K562 (cell line): ENCODE results near the gene TBC1D5. TPM values are rescaled to one million over a fixed set of nuclear protein-coding genes. Genes with fewer than 3 reads are reported as not detected.

Source experiments
- ATAC-seq: fragments of 200-7000 bp; cut with Tn5 transposase; 3 replicates; pipeline ENCODE4 v1.9.1; 2020; ENCODE audit warnings: moderate library complexity
- BruUV-seq: library from RNA; stranded (reverse); fragments of 400-500 nt; replicated peaks from 2 replicates; lab custom pipeline; 2021; lab: Mats Ljungman, UMichigan
- CTCF ChIA-PET: fragments of 300-600 bp; formaldehyde crosslinking; extraction: SDS; loops from one replicate; lab custom pipeline; 2021; ENCODE audit warnings: low intra/inter-chr PET ratio; lab: Yijun Ruan, JAX
- POLR2A ChIA-PET: fragments of 300-600, 350-650 bp; sonication (Branson Sonifier 250); formaldehyde crosslinking; extraction: SDS; loops from one replicate; lab custom pipeline; 2021; ENCODE audit warnings: antibody characterized with exemption, inconsistent platforms; lab: Yijun Ruan, JAX
- DNase-seq, 4 experiments: peaks; one replicate each; pipeline versions ENCODE4 v3.0.0 to v3.0.0-alpha.2; 2011 to 2018; ENCODE audit warnings: low spot score in 3 of 4, mixed read lengths in 3 of 4; ENCODE audit errors: extremely low read depth in 1 of 4
- FAIRE-seq: peaks from 2 replicates; lab custom pipeline; 2011; peaks lifted over from hg19 to GRCh38; lab: Jason Lieb, UNC
- H2AFZ ChIP-seq: 2 replicates; pipeline ENCODE4 v1.6.0; 2011; ENCODE audit warnings: low read depth, low read length, control low read depth, inconsistent platforms
- H3K27ac ChIP-seq: fragments of 200-600 bp; 3 replicates; pipeline ENCODE4 v1.8.0; 2011; ENCODE audit warnings: low read depth, mild to moderate bottlenecking, control low read depth, inconsistent platforms, low read length, moderate library complexity, mixed read lengths; ENCODE audit errors: extremely low read depth
- H3K27me3 ChIP-seq, 2 experiments: fragments of 300-600 bp in 1 of 2; 2 replicates in 1 of 2; 3 replicates in 1 of 2; pipeline versions ENCODE4 v1.6.0 to v1.8.0; 2011; ENCODE audit warnings: inconsistent platforms in 2 of 2, low read length in 2 of 2, mild to moderate bottlenecking in 1 of 2, mixed read lengths in 1 of 2, moderate library complexity in 1 of 2; ENCODE audit not compliant: control insufficient read depth in 2 of 2, insufficient read depth in 2 of 2
- H3K36me3 ChIP-seq: fragments of 300-600 bp; 3 replicates; pipeline ENCODE4 v1.8.0; 2011; ENCODE audit warnings: mild to moderate bottlenecking, low read length, inconsistent platforms; ENCODE audit not compliant: control insufficient read depth, insufficient read depth
- H3K4me1 ChIP-seq, 2 experiments: fragments of 200-600 bp in 1 of 2; replicated peaks in 1 of 2; 2 replicates in 1 of 2; 3 replicates in 1 of 2; pipeline versions ENCODE4 v1.5.1 to v1.8.0; 2011; ENCODE audit warnings: inconsistent platforms in 2 of 2, low read length in 2 of 2, mild to moderate bottlenecking in 1 of 2, mixed read lengths in 1 of 2, moderate library complexity in 1 of 2; ENCODE audit not compliant: control insufficient read depth in 2 of 2, insufficient read depth in 2 of 2
- H3K4me2 ChIP-seq: 2 replicates; pipeline ENCODE4 v1.6.1; 2011; ENCODE audit warnings: low read length, control low read depth, inconsistent platforms, mixed read lengths; ENCODE audit not compliant: insufficient read depth
- H3K4me3 ChIP-seq: fragments of 200-600 bp; sonication (generic), shearing (Covaris generic); 2 replicates; pipeline ENCODE4 v1.5.1; 2016; ENCODE audit warnings: control low read depth, inconsistent platforms
- H3K79me2 ChIP-seq: fragments of 200-600 bp; 3 replicates; pipeline ENCODE4 v1.8.0; 2011; ENCODE audit warnings: low read length, inconsistent platforms; ENCODE audit not compliant: control insufficient read depth, insufficient read depth
- H3K9ac ChIP-seq, 2 experiments: 2 replicates each; pipeline versions ENCODE4 v1.6.0 to v1.6.1; 2011; ENCODE audit warnings: low read depth in 2 of 2, low read length in 2 of 2, control low read depth in 1 of 2, inconsistent platforms in 1 of 2, mild to moderate bottlenecking in 1 of 2, mixed read lengths in 1 of 2; ENCODE audit not compliant: insufficient read depth in 1 of 2
- H3K9me1 ChIP-seq: one replicate; pipeline ENCODE4 v1.6.0; 2011; ENCODE audit warnings: inconsistent platforms, mild to moderate bottlenecking, low read length, moderate library complexity; ENCODE audit not compliant: control insufficient read depth, insufficient read depth
- H3K9me3 ChIP-seq: replicated peaks from 2 replicates; pipeline ENCODE4 v1.5.1; 2011; ENCODE audit warnings: low read depth, low read length, inconsistent platforms; ENCODE audit not compliant: control insufficient read depth, insufficient read depth
- H4K20me1 ChIP-seq: replicated peaks from 2 replicates; pipeline ENCODE4 v1.6.1; 2011; ENCODE audit warnings: low read length, inconsistent platforms, mixed read lengths; ENCODE audit not compliant: control insufficient read depth, insufficient read depth
- E4F1 ChIP-seq: fragments of 250-450 bp; sonication (Bioruptor Pico); IDR thresholded peaks from 2 replicates; pipeline ENCODE4 v1.5.0; 2021; ENCODE audit warnings: mild to moderate bottlenecking, borderline replicate concordance
- RBM34 ChIP-seq: fragments of 200-400 bp; formaldehyde crosslinking; IDR thresholded peaks from 2 replicates; pipeline ENCODE4 v1.6.1; 2018; ENCODE audit warnings: low read length, borderline replicate concordance; ENCODE audit not compliant: insufficient read depth
- RFX5 ChIP-seq: IDR thresholded peaks from 2 replicates; pipeline ENCODE4 v1.6.1; 2011; ENCODE audit warnings: low read depth, mild to moderate bottlenecking, improper control_type of control experiment, low read length
- SREBF1 ChIP-seq: fragments of 150-350 bp; IDR thresholded peaks from 2 replicates; pipeline ENCODE4 v1.6.1; 2014; ENCODE audit warnings: antibody characterized with exemption, low read depth, low read length, borderline replicate concordance
- ZBTB43 ChIP-seq: sonication (generic); formaldehyde crosslinking; IDR thresholded peaks from 2 replicates; pipeline ENCODE4 v1.8.0; 2023; ENCODE audit warnings: mild to moderate bottlenecking, missing genetic modification reagents
- ZNF318 ChIP-seq, 2 experiments: fragments of 450-650 bp; IDR thresholded peaks; 2 replicates each; pipeline ENCODE4 v1.6.1; 2016; ENCODE audit warnings: mild to moderate bottlenecking in 2 of 2, borderline replicate concordance in 1 of 2, low read depth in 1 of 2, moderate library complexity in 1 of 2
- ZNF347 ChIP-seq: fragments of 450-650 bp; formaldehyde crosslinking; IDR thresholded peaks from 2 replicates; pipeline ENCODE4 v1.4.0; 2020; ENCODE audit warnings: low read depth, mild to moderate bottlenecking, moderate library complexity
- in situ Hi-C: fragments of 300-500 bp; cut with MboI; formaldehyde crosslinking; loops from 4 replicates; pipeline ENCODE4 v1.15.0; 2018; ENCODE audit warnings: inconsistent platforms, mixed read lengths
- intact Hi-C: fragments of 100-400 bp; cut with micrococcal nuclease; formaldehyde crosslinking; loops from 2 replicates; pipeline ENCODE4 v1.14.2; 2022
- polyA plus RNA-seq, 8 experiments: library from polyadenylated mRNA; depleted of rRNA in 4 of 8; stranded (reverse) in 5 of 8; unstranded in 3 of 8; fragments of >200 nt; fragmentation: Nextera tagmentation in 2 of 8; fragmentation: Illumina TruSeq in 1 of 8; extraction: Ambion mirVana in 2 of 8; extraction: Trizol in 1 of 8; gene quantifications; 2 replicates each; pipeline versions ENCODE4 v1.2.1 to v1.2.3, GENCODE V29; 2011 to 2014; ENCODE audit warnings: inconsistent platforms in 1 of 8, missing spikeins in 1 of 8
- total RNA-seq, 7 experiments: library from RNA; depleted of rRNA in 6 of 7; stranded (reverse); fragments of >200 nt in 6 of 7; fragmentation: Illumina TruSeq in 2 of 7; extraction: Trizol in 2 of 7; gene quantifications; 2 replicates each; pipeline versions ENCODE4 v1.2.1 to v1.2.3, GENCODE V29; 2011 to 2021; ENCODE audit warnings: low replicate concordance in 1 of 7

TBC1D5 gene
- total and polyA plus RNA-seq, 9 of the 15 experiments (the other 6 are each of a cell fraction or from before 2014, with no cell fraction given) = 2.9 to 38.1 (median 25.6) TPM

- TF ChIP-seq E4F1 (CRISPR knock-in tag) (no peak), RBM34 (no peak)
These were observed 103.2 kb downstream of the TBC1D5 start (continued) for GRCh38 chr3:17639257-17639656.

GRCh38 chr3:17638356-17638755, 104.1 kb downstream of the TBC1D5 start:
- in situ Hi-C loops (loop anchor here (25.0 kb wide), 1 partner anchor 199 kb away; no protein-coding TSS in a partner anchor), intact Hi-C loops (no loop called here)
- Histone ChIP-seq H3K9me1 (no peaks in the 10 kb centered on the region), H3K4me2 (no peak overlapping the region), H3K4me1 (no peaks in the 10 kb centered on the region; a peak in 2 of 5 replicates), H3K9me3 (no peaks in the 10 kb centered on the region), H3K4me3 (no peak overlapping the region), H2AFZ (no peak overlapping the region), H3K27me3 (no peaks in the 10 kb centered on the region), H3K9ac (no peak overlapping the region), H3K27ac (no peak overlapping the region), H3K36me3 (no peaks in the 10 kb centered on the region), H3K79me2 (no peaks in the 10 kb centered on the region), H4K20me1 (no peaks in the 10 kb centered on the region)
- ATAC-seq (no peak), FAIRE-seq (no peak), DNase-seq (no peak)
- ChIA-PET POLR2A (no interaction called here), CTCF (no interaction called here)
- no TSS peak for BruUV-seq
- TF ChIP-seq ZBTB43 (CRISPR knock-in tag) = no peak
- no peak for TF ChIP-seq ZNF318 (IDR thresholded peaks at IDR 0.05; ENCODE audit: borderline replicate concordance in 1 of 2, low read depth in 1 of 2)
- TF ChIP-seq SREBF1 = no peak
- TF ChIP-seq ZNF347 (CRISPR knock-in tag) = no peak
- TF ChIP-seq RFX5 = no peak
